Keratinocyte (primary cell): ENCODE data around the gene CTPS2. TPM values are rescaled to one million over a fixed set of nuclear protein-coding genes. Genes with fewer than 3 reads are reported as not detected.

Source experiments
- DNase-seq: peaks from one replicate; pipeline ENCODE4 v3.0.0-alpha.2; 2011; ENCODE audit warnings: low read depth, missing footprints, low spot score
- FAIRE-seq: peaks from 2 replicates; lab custom pipeline; 2011; peaks lifted over from hg19 to GRCh38; lab: Jason Lieb, UNC
- H2AFZ ChIP-seq: 2 replicates; pipeline ENCODE4 v1.6.0; 2012; ENCODE audit warnings: low read length, control low read depth, inconsistent platforms; ENCODE audit not compliant: control insufficient read depth
- H3K27ac ChIP-seq: 2 replicates; pipeline ENCODE4 v1.5.1; 2011; ENCODE audit warnings: low read length; ENCODE audit not compliant: control insufficient read depth, insufficient read depth
- H3K27me3 ChIP-seq: 3 replicates; pipeline ENCODE4 v1.6.0; 2011; ENCODE audit warnings: low read length; ENCODE audit not compliant: control insufficient read depth, insufficient read depth; ENCODE audit errors: extremely low read depth
- H3K36me3 ChIP-seq, 2 experiments: 2 replicates in 1 of 2; 3 replicates in 1 of 2; pipeline ENCODE4 v1.5.1; 2011; ENCODE audit warnings: low read length in 2 of 2, mild to moderate bottlenecking in 1 of 2; ENCODE audit not compliant: control insufficient read depth in 2 of 2, insufficient read depth in 2 of 2; ENCODE audit errors: extremely low read depth in 1 of 2
- H3K4me1 ChIP-seq: 3 replicates; pipeline ENCODE4 v1.5.1; 2011; ENCODE audit warnings: low read length; ENCODE audit not compliant: control insufficient read depth, insufficient read depth; ENCODE audit errors: extremely low read depth
- H3K4me2 ChIP-seq: 3 replicates; pipeline ENCODE4 v1.6.0; 2011; ENCODE audit warnings: low read depth, low read length; ENCODE audit not compliant: control insufficient read depth, insufficient read depth; ENCODE audit errors: extremely low read depth
- H3K4me3 ChIP-seq, 3 experiments: fragments of 200-600 bp in 1 of 3; sonication (generic) in 1 of 3; 2 replicates in 2 of 3; 3 replicates in 1 of 3; pipeline ENCODE4 v1.5.1; 2011 to 2016; ENCODE audit warnings: low read length in 3 of 3, mild to moderate bottlenecking in 3 of 3, control low read depth in 2 of 3, inconsistent platforms in 1 of 3, low read depth in 1 of 3, mixed read lengths in 1 of 3, mixed run types in 1 of 3, moderate library complexity in 1 of 3; ENCODE audit not compliant: control insufficient read depth in 2 of 3, insufficient read depth in 2 of 3; ENCODE audit errors: extremely low read depth in 1 of 3
- H3K79me2 ChIP-seq: 2 replicates; pipeline ENCODE4 v1.6.0; 2012; ENCODE audit warnings: low read length; ENCODE audit not compliant: control insufficient read depth, insufficient read depth
- H3K9ac ChIP-seq: 3 replicates; pipeline ENCODE4 v1.6.0; 2011; ENCODE audit warnings: low read length; ENCODE audit not compliant: control insufficient read depth, insufficient read depth; ENCODE audit errors: extremely low read depth
- H3K9me1 ChIP-seq: 3 replicates; pipeline ENCODE4 v1.6.0; 2011; ENCODE audit warnings: low read length; ENCODE audit not compliant: control insufficient read depth, insufficient read depth; ENCODE audit errors: extremely low read depth
- H3K9me3 ChIP-seq: 2 replicates; pipeline ENCODE4 v1.5.1; 2012; ENCODE audit warnings: low read depth, low read length; ENCODE audit not compliant: control insufficient read depth
- H4K20me1 ChIP-seq: 3 replicates; pipeline ENCODE4 v1.6.0; 2011; ENCODE audit warnings: low read length; ENCODE audit not compliant: control insufficient read depth, insufficient read depth; ENCODE audit errors: extremely low read depth
- EZH2 ChIP-seq: IDR thresholded peaks from one replicate; pipeline ENCODE4 v1.6.1; 2012; ENCODE audit warnings: inconsistent platforms, mild to moderate bottlenecking, low read length, moderate library complexity
- dilution Hi-C: fragments of 300-500 bp; cut with MboI; formaldehyde crosslinking; loops from one replicate; pipeline ENCODE4 v1.7.0; 2020; ENCODE audit warnings: low sequenced_read_pairs; ENCODE audit not compliant: extremely low pct_ligation_motif_present
- polyA plus RNA-seq, 5 experiments: library from polyadenylated mRNA; depleted of rRNA in 3 of 5; stranded (reverse) in 3 of 5; stranded (forward) in 1 of 5; unstranded in 1 of 5; fragments of >200 nt; gene quantifications; 1 replicate in 1 of 5; 2 replicates in 3 of 5; 3 replicates in 1 of 5; pipeline versions ENCODE4 v1.2.1 to v1.2.3, GENCODE V29; 2011 to 2012; ENCODE audit warnings: missing spikeins in 2 of 5, low read depth in 1 of 5, low replicate concordance in 1 of 5
- TF ChIP-seq, protein P1 (sequence below), 3 experiments: IDR thresholded peaks in 1 of 3; conservative IDR thresholded peaks in 1 of 3; optimal IDR thresholded peaks in 1 of 3; 2 replicates in 2 of 3; 3 replicates in 1 of 3; pipeline versions ENCODE3 to v1.5.1; 2011; ENCODE audit warnings: low read length in 3 of 3, mild to moderate bottlenecking in 3 of 3, moderate library complexity in 2 of 3, control low read depth in 1 of 3, inconsistent platforms in 1 of 3; ENCODE audit not compliant: insufficient read depth in 2 of 3; ENCODE audit errors: extremely low read depth in 1 of 3

CTPS2 gene
- polyA plus RNA-seq, 1 donor (not counting 4 experiments of a cell fraction or from before 2014, with no cell fraction given) = 12.3 TPM

GRCh38 chrX:16671005-16671404, 41.5 kb downstream of the CTPS2 start:
- Histone ChIP-seq H3K36me3 (peaks cover 0 to 7% of the 10 kb centered on the region in 2 experiments), H3K27me3 (no peaks in the 10 kb centered on the region), H3K9ac (no peak overlapping the region), H3K79me2 (no peaks in the 10 kb centered on the region), H3K4me3 (no peak overlapping the region), H3K4me2 (no peak overlapping the region), H3K27ac (no peak overlapping the region), H4K20me1 (no peaks in the 10 kb centered on the region), H3K9me1 (no peaks in the 10 kb centered on the region), H3K4me1 (no peaks in the 10 kb centered on the region), H3K9me3 (no peaks in the 10 kb centered on the region), H2AFZ (no peak overlapping the region)
- FAIRE-seq = no peak
- no peak for DNase-seq
- TF ChIP-seq, protein P1, sequence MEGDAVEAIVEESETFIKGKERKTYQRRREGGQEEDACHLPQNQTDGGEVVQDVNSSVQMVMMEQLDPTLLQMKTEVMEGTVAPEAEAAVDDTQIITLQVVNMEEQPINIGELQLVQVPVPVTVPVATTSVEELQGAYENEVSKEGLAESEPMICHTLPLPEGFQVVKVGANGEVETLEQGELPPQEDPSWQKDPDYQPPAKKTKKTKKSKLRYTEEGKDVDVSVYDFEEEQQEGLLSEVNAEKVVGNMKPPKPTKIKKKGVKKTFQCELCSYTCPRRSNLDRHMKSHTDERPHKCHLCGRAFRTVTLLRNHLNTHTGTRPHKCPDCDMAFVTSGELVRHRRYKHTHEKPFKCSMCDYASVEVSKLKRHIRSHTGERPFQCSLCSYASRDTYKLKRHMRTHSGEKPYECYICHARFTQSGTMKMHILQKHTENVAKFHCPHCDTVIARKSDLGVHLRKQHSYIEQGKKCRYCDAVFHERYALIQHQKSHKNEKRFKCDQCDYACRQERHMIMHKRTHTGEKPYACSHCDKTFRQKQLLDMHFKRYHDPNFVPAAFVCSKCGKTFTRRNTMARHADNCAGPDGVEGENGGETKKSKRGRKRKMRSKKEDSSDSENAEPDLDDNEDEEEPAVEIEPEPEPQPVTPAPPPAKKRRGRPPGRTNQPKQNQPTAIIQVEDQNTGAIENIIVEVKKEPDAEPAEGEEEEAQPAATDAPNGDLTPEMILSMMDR (optimal IDR thresholded peaks at IDR 0.05 in 1 of 3, IDR thresholded peaks at IDR 0.05 in 1 of 3, conservative IDR thresholded peaks at IDR 0.05 in 1 of 3; ENCODE audit: extremely low read depth in 1 of 3, insufficient read depth in 2 of 3, low read length in 3 of 3) = peak; percentile 20 to 55 (median 43)
- no peak for TF ChIP-seq EZH2
- dilution Hi-C loops = loop anchor here (25.0 kb wide), 1 partner anchor 234 kb away; no protein-coding TSS in a partner anchor

GRCh38 chrX:16666541-16666940, 45.9 kb downstream of the CTPS2 start:
- Histone ChIP-seq H3K9ac (no peak overlapping the region), H3K27me3 (no peaks in the 10 kb centered on the region), H3K4me3 (no peak overlapping the region), H3K36me3 (peaks cover 0 to 8% of the 10 kb centered on the region in 2 experiments), H3K4me1 (no peaks in the 10 kb centered on the region), H3K27ac (no peak overlapping the region), H2AFZ (no peak overlapping the region), H3K9me3 (no peaks in the 10 kb centered on the region), H3K4me2 (no peak overlapping the region), H4K20me1 (no peaks in the 10 kb centered on the region), H3K9me1 (no peaks in the 10 kb centered on the region), H3K79me2 (no peaks in the 10 kb centered on the region)
- DNase-seq = no peak
- TF ChIP-seq, protein P1 (optimal IDR thresholded peaks at IDR 0.05 in 1 of 3, IDR thresholded peaks at IDR 0.05 in 1 of 3, conservative IDR thresholded peaks at IDR 0.05 in 1 of 3; ENCODE audit: extremely low read depth in 1 of 3, insufficient read depth in 2 of 3, low read length in 3 of 3) = no peak
- TF ChIP-seq EZH2 = no peak
- FAIRE-seq = no peak
- dilution Hi-C loops = loop anchor here (25.0 kb wide), 1 partner anchor 229 kb away; no protein-coding TSS in a partner anchor
